ENCODE data around the gene RASEF.

Gene RASEF

GRCh38 chr9:83067579-83067978 lies 4.6 kb upstream of the RASEF start:
- ATAC-seq (ENCODE audit: insufficient read depth, low read depth) = no peak
- no peak for DNase-seq
- H3K4me2 ChIP-seq (ENCODE audit: insufficient read depth, low read length) = no peak overlapping the region
- no peak overlapping the region for H3K9ac ChIP-seq (ENCODE audit: low read depth, low read length)
- no peak overlapping the region for H3K4me3 ChIP-seq (ENCODE audit: low read depth in 1 of 2, low read length in 2 of 2)
- H4K20me1 ChIP-seq (ENCODE audit: insufficient read depth, low read length) = no peaks in the 10 kb centered on the region
- no peaks in the 10 kb centered on the region for H3K36me3 ChIP-seq (ENCODE audit: insufficient read depth, low read length)
- no peak overlapping the region for H3K27ac ChIP-seq (ENCODE audit: low read length)
- H3K9me3 ChIP-seq (ENCODE audit: insufficient read depth, low read length, severe bottlenecking) = no peaks in the 10 kb centered on the region
- H3K4me1 ChIP-seq (ENCODE audit: insufficient read depth, low read length) = no peaks in the 10 kb centered on the region
- no peaks in the 10 kb centered on the region for H3K27me3 ChIP-seq (ENCODE audit: insufficient read depth, low read length, poor library complexity)
- no peaks in the 10 kb centered on the region for H3K79me2 ChIP-seq (ENCODE audit: insufficient read depth, low read length)
- no peak overlapping the region for H2AFZ ChIP-seq (ENCODE audit: low read depth, low read length)
- TF ChIP-seq EZH2 (IDR thresholded peaks at IDR 0.05; ENCODE audit: borderline replicate concordance, low read depth, low read length, severe bottlenecking) (no peak), CTCF (IDR thresholded peaks at IDR 0.05; ENCODE audit: borderline replicate concordance, extremely low read depth, low read length, poor library complexity, severe bottlenecking) (no peak)

GRCh38 chr9:83066771-83067170 lies 3.8 kb upstream of the RASEF start:
- H3K4me3 ChIP-seq (ENCODE audit: low read depth in 1 of 2, low read length in 2 of 2) = no peak overlapping the region
- H3K36me3 ChIP-seq (ENCODE audit: insufficient read depth, low read length) = no peaks in the 10 kb centered on the region
- H3K79me2 ChIP-seq (ENCODE audit: insufficient read depth, low read length) = no peaks in the 10 kb centered on the region
- no peak overlapping the region for H3K4me2 ChIP-seq (ENCODE audit: insufficient read depth, low read length)
- ATAC-seq (ENCODE audit: insufficient read depth, low read depth) = no peak
- H3K27me3 ChIP-seq (ENCODE audit: insufficient read depth, low read length, poor library complexity) = no peaks in the 10 kb centered on the region
- no peaks in the 10 kb centered on the region for H3K4me1 ChIP-seq (ENCODE audit: insufficient read depth, low read length)
- DNase-seq = no peak
- no peak overlapping the region for H3K27ac ChIP-seq (ENCODE audit: low read length)
- TF ChIP-seq CTCF (IDR thresholded peaks at IDR 0.05; ENCODE audit: borderline replicate concordance, extremely low read depth, low read length, poor library complexity, severe bottlenecking) = no peak
- no peaks in the 10 kb centered on the region for H3K9me3 ChIP-seq (ENCODE audit: insufficient read depth, low read length, severe bottlenecking)
- no peak overlapping the region for H2AFZ ChIP-seq (ENCODE audit: low read depth, low read length)
- H4K20me1 ChIP-seq (ENCODE audit: insufficient read depth, low read length) = no peaks in the 10 kb centered on the region
- no peak overlapping the region for H3K9ac ChIP-seq (ENCODE audit: low read depth, low read length)

- Histone ChIP-seq H3K27me3 (ENCODE audit: insufficient read depth, low read length, poor library complexity) (no peaks in the 10 kb centered on the region), H3K4me3 (ENCODE audit: low read depth in 1 of 2, low read length in 2 of 2) (no peak overlapping the region), H3K4me1 (ENCODE audit: insufficient read depth, low read length) (no peaks in the 10 kb centered on the region), H3K9me3 (ENCODE audit: insufficient read depth, low read length, severe bottlenecking) (no peaks in the 10 kb centered on the region), H4K20me1 (ENCODE audit: insufficient read depth, low read length) (no peaks in the 10 kb centered on the region), H3K79me2 (ENCODE audit: insufficient read depth, low read length) (no peaks in the 10 kb centered on the region), H3K27ac (ENCODE audit: low read length) (no peak overlapping the region), H3K4me2 (ENCODE audit: insufficient read depth, low read length) (no peak overlapping the region), H3K36me3 (ENCODE audit: insufficient read depth, low read length) (no peaks in the 10 kb centered on the region), H3K9ac (ENCODE audit: low read depth, low read length) (no peak overlapping the region), H2AFZ (ENCODE audit: low read depth, low read length) (no peak overlapping the region)
- TF ChIP-seq CTCF (IDR thresholded peaks at IDR 0.05; ENCODE audit: borderline replicate concordance, extremely low read depth, low read length, poor library complexity, severe bottlenecking) = no peak
- no peak for TF ChIP-seq EZH2 (IDR thresholded peaks at IDR 0.05; ENCODE audit: borderline replicate concordance, low read depth, low read length, severe bottlenecking)
- ATAC-seq (ENCODE audit: insufficient read depth, low read depth) (no peak), DNase-seq (no peak)
These were observed 2.3 kb upstream of the RASEF start for GRCh38 chr9:83065233-83065632.

- Histone ChIP-seq H3K36me3 (ENCODE audit: insufficient read depth, low read length) (no peaks in the 10 kb centered on the region), H3K27ac (ENCODE audit: low read length) (no peak overlapping the region), H3K4me2 (ENCODE audit: insufficient read depth, low read length) (no peak overlapping the region), H2AFZ (ENCODE audit: low read depth, low read length) (no peak overlapping the region), H3K4me1 (ENCODE audit: insufficient read depth, low read length) (no peaks in the 10 kb centered on the region), H3K27me3 (ENCODE audit: insufficient read depth, low read length, poor library complexity) (no peaks in the 10 kb centered on the region), H3K9ac (ENCODE audit: low read depth, low read length) (no peak overlapping the region), H3K9me3 (ENCODE audit: insufficient read depth, low read length, severe bottlenecking) (no peaks in the 10 kb centered on the region), H3K79me2 (ENCODE audit: insufficient read depth, low read length) (no peaks in the 10 kb centered on the region), H4K20me1 (ENCODE audit: insufficient read depth, low read length) (no peaks in the 10 kb centered on the region), H3K4me3 (ENCODE audit: low read depth in 1 of 2, low read length in 2 of 2) (no peak overlapping the region)
- no peak for DNase-seq
- TF ChIP-seq EZH2 (IDR thresholded peaks at IDR 0.05; ENCODE audit: borderline replicate concordance, low read depth, low read length, severe bottlenecking) = no peak
- TF ChIP-seq CTCF (IDR thresholded peaks at IDR 0.05; ENCODE audit: borderline replicate concordance, extremely low read depth, low read length, poor library complexity, severe bottlenecking) = no peak
- ATAC-seq (ENCODE audit: insufficient read depth, low read depth) = no peak
These were observed 822 bp downstream of the RASEF start for GRCh38 chr9:83061990-83062650.
